Neural cell (in vitro differentiated cells): ENCODE measurements around the gene NELL1. TPM values are rescaled to one million over a fixed set of nuclear protein-coding genes. Genes with fewer than 3 reads are reported as not detected.

ENCODE experiments used
- H2AFZ ChIP-seq: fragments of 200-600, 300-800 bp; sonication (generic), shearing (Covaris generic); 2 replicates; pipeline ENCODE4 v1.6.0; 2014; ENCODE audit warnings: low read depth, mild to moderate bottlenecking, antibody characterized with exemption, low read length, moderate library complexity
- H3F3A ChIP-seq: fragments of 200-600 bp; shearing (Covaris generic); 2 replicates; pipeline ENCODE4 v1.6.1; 2016; ENCODE audit warnings: mild to moderate bottlenecking, moderate library complexity, mixed read lengths, antibody characterized with exemption, low read length; ENCODE audit not compliant: insufficient read depth, poor library complexity, severe bottlenecking
- H3K27ac ChIP-seq: fragments of 200-600, 300-800 bp; sonication (generic), shearing (Covaris generic); 2 replicates; pipeline ENCODE4 v1.5.1; 2014; ENCODE audit warnings: mild to moderate bottlenecking, low read length, moderate library complexity
- H3K27me3 ChIP-seq: fragments of 300-800, 200-600 bp; sonication (generic), shearing (Covaris generic); 2 replicates; pipeline ENCODE4 v1.6.0; 2014; ENCODE audit warnings: mild to moderate bottlenecking, low read depth, low read length, moderate library complexity; ENCODE audit not compliant: insufficient read depth
- H3K36me3 ChIP-seq: fragments of 300-800, 200-600 bp; sonication (generic), shearing (Covaris generic); 2 replicates; pipeline ENCODE4 v1.5.1; 2014; ENCODE audit warnings: mild to moderate bottlenecking, antibody characterized with exemption, low read length, moderate library complexity; ENCODE audit not compliant: insufficient read depth
- H3K4me2 ChIP-seq: fragments of 300-800, 200-600 bp; sonication (generic), shearing (Covaris generic); 2 replicates; pipeline ENCODE4 v1.6.0; 2014; ENCODE audit warnings: mild to moderate bottlenecking, low read length
- H3K4me3 ChIP-seq: fragments of 300-800, 200-600 bp; sonication (generic), shearing (Covaris generic); 2 replicates; pipeline ENCODE4 v1.5.1; 2014; ENCODE audit warnings: mild to moderate bottlenecking, low read length, moderate library complexity
- H3K79me2 ChIP-seq: fragments of 200-600 bp; shearing (Covaris generic); replicated peaks from 2 replicates; pipeline ENCODE4 v1.6.0; 2014; ENCODE audit warnings: mild to moderate bottlenecking, low read length, moderate library complexity; ENCODE audit not compliant: insufficient read depth
- H3K9ac ChIP-seq: fragments of 300-800, 200-600 bp; sonication (generic), shearing (Covaris generic); 2 replicates; pipeline ENCODE4 v1.6.1; 2016; ENCODE audit warnings: mild to moderate bottlenecking, low read length, mixed read lengths
- H3K9me2 ChIP-seq: fragments of 200-600 bp; shearing (Covaris generic); 2 replicates; pipeline ENCODE4 v1.6.1; 2016; ENCODE audit warnings: mild to moderate bottlenecking, low read length, mixed read lengths; ENCODE audit not compliant: insufficient read depth
- H3K9me3 ChIP-seq: fragments of 200-600, 300-800 bp; sonication (generic), shearing (Covaris generic); 2 replicates; pipeline ENCODE4 v1.6.1; 2016; ENCODE audit warnings: mild to moderate bottlenecking, mixed run types, low read length, moderate library complexity, mixed read lengths
- H4K20me1 ChIP-seq: fragments of 200-600 bp; shearing (Covaris generic); 2 replicates; pipeline ENCODE4 v1.6.1; 2016; ENCODE audit warnings: mild to moderate bottlenecking, mixed run types; ENCODE audit not compliant: insufficient read depth
- CTCF ChIP-seq: fragments of 450-650 bp; IDR thresholded peaks from 2 replicates; pipeline ENCODE4 v1.5.1; 2014; ENCODE audit warnings: antibody characterized with exemption, mild to moderate bottlenecking, moderate library complexity; ENCODE audit not compliant: poor library complexity, severe bottlenecking
- EP300 ChIP-seq: fragments of 450-650 bp; conservative IDR thresholded peaks from 2 replicates; pipeline ENCODE4 v1.6.1; 2014; ENCODE audit warnings: antibody characterized with exemption, mild to moderate bottlenecking, moderate library complexity; ENCODE audit not compliant: poor library complexity, severe bottlenecking
- EZH2 ChIP-seq: fragments of 200-600, 300-800 bp; shearing (Covaris generic), sonication (generic); IDR thresholded peaks from 2 replicates; pipeline ENCODE4 v1.6.1; 2014; ENCODE audit warnings: antibody characterized with exemption, low read length, borderline replicate concordance, mild to moderate bottlenecking; ENCODE audit not compliant: insufficient read depth, poor library complexity, severe bottlenecking
- MXI1 ChIP-seq: fragments of 450-650 bp; conservative IDR thresholded peaks from 2 replicates; pipeline ENCODE4 v1.6.1; 2014; ENCODE audit warnings: antibody characterized with exemption, mild to moderate bottlenecking; ENCODE audit not compliant: poor library complexity, severe bottlenecking
- POLR2AphosphoS5 ChIP-seq: IDR thresholded peaks from 2 replicates; pipeline ENCODE4 v1.6.1; 2012
- RAD21 ChIP-seq: fragments of 450-650 bp; conservative IDR thresholded peaks from 2 replicates; pipeline ENCODE4 v1.6.1; 2014; ENCODE audit warnings: antibody characterized with exemption, mild to moderate bottlenecking, moderate library complexity
- REST ChIP-seq: IDR thresholded peaks from 2 replicates; pipeline ENCODE4 v1.6.1; 2012; ENCODE audit warnings: borderline replicate concordance
- SMC3 ChIP-seq: fragments of 450-650 bp; conservative IDR thresholded peaks from 2 replicates; pipeline ENCODE4 v1.6.1; 2014; ENCODE audit warnings: antibody characterized with exemption, mild to moderate bottlenecking, moderate library complexity; ENCODE audit not compliant: poor library complexity
- TAF1 ChIP-seq: IDR thresholded peaks from 2 replicates; pipeline ENCODE4 v1.6.1; 2012; ENCODE audit warnings: low read depth
- polyA plus RNA-seq: library from polyadenylated mRNA; depleted of rRNA; stranded (reverse); fragments of >200 nt; gene quantifications from 2 replicates; pipeline ENCODE4 v1.2.3, GENCODE V29; 2014

NELL1 gene
- polyA plus RNA-seq, 1 donor from 2014 or later: 70.4 TPM

GRCh38 chr11:21185959-21186358 lies 516.6 kb downstream of the NELL1 start:
- Histone ChIP-seq H3K27me3 (no peaks in the 10 kb centered on the region), H2AFZ (no peak overlapping the region), H3F3A (no peaks in the 10 kb centered on the region), H3K4me2 (no peak overlapping the region), H3K79me2 (no peaks in the 10 kb centered on the region), H3K4me3 (no peak overlapping the region), H3K9me2 (no peaks in the 10 kb centered on the region), H3K9me3 (no peaks in the 10 kb centered on the region), H4K20me1 (no peaks in the 10 kb centered on the region), H3K36me3 (no peaks in the 10 kb centered on the region), H3K27ac (no peak overlapping the region), H3K9ac (no peak overlapping the region)
- TF ChIP-seq REST (no peak), RAD21 (no peak), MXI1 (no peak), EZH2 (no peak)

- no peaks in the 10 kb centered on the region for H3K79me2 ChIP-seq
- H3K27ac ChIP-seq: no peak overlapping the region
- no peak overlapping the region for H3K4me2 ChIP-seq
- no peaks in the 10 kb centered on the region for H3K36me3 ChIP-seq
- no peaks in the 10 kb centered on the region for H3K9me3 ChIP-seq
- H4K20me1 ChIP-seq: no peaks in the 10 kb centered on the region
- no peaks in the 10 kb centered on the region for H3F3A ChIP-seq
- H3K9ac ChIP-seq: no peak overlapping the region
- TF ChIP-seq SMC3: no peak
- TF ChIP-seq TAF1: no peak
- no peak for TF ChIP-seq EP300
- TF ChIP-seq REST: no peak
- no peak for TF ChIP-seq RAD21
- TF ChIP-seq CTCF: no peak
- no peak for TF ChIP-seq MXI1
- TF ChIP-seq EZH2: no peak
- no peak for TF ChIP-seq POLR2AphosphoS5
- H3K9me2 ChIP-seq: no peaks in the 10 kb centered on the region
- no peak overlapping the region for H2AFZ ChIP-seq
- H3K4me3 ChIP-seq: no peak overlapping the region
- H3K27me3 ChIP-seq: no peaks in the 10 kb centered on the region
Observed at GRCh38 chr11:21190181-21190580, 520.8 kb downstream of the NELL1 start.
